NCI-H187 (cell line): ENCODE data around the gene ZNF385A.

Experiments used
- DNase-seq, 2 experiments: peaks; one replicate each; lab custom pipeline; 2025; lab: John Stamatoyannopoulos, UW

Gene ZNF385A

DNA sequence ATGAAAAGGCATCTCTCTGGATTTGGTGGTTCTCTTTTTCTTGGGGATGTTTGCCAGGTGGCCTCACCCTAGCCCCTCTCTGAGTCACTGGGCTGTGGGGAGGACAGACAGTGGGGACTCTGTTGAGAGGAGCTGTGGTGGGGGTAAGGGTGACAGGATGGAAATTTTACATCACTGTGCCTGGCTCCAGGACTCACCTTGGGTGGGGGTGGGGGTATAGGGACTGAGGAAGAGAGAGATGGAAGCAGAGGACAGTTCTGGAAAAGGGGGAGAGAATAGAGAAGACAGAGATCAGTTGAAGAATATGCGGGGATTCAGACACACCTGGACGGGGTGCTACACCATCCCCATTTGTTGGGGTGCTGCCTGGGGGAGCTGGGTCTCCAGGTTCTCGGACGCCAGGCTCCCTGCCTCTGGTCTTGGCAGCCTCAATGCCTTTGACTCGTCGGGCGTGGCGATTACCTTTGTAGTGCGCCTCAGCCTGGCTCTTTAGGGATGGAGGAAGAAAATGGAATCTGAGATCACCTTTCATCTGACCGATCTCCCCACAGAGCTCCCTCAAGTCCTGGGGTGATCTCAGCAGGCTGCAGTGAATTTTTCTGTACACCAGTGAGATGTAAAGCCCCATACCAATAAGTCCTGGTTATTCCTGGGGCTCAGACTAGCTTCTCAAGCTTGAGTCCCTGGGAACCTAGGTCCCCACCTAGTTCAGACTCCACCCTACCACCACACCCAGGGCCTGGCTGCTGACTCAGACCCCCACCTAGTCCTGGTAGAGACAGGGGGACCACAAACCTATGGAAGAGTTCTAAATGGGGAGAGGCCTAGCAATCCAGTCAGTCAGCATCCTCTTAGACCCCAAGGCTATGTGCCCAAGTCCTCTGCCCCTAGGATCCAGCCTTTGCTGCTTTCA lies 10.6 kb downstream of the ZNF385A start:
- no peak for DNase-seq

DNA sequence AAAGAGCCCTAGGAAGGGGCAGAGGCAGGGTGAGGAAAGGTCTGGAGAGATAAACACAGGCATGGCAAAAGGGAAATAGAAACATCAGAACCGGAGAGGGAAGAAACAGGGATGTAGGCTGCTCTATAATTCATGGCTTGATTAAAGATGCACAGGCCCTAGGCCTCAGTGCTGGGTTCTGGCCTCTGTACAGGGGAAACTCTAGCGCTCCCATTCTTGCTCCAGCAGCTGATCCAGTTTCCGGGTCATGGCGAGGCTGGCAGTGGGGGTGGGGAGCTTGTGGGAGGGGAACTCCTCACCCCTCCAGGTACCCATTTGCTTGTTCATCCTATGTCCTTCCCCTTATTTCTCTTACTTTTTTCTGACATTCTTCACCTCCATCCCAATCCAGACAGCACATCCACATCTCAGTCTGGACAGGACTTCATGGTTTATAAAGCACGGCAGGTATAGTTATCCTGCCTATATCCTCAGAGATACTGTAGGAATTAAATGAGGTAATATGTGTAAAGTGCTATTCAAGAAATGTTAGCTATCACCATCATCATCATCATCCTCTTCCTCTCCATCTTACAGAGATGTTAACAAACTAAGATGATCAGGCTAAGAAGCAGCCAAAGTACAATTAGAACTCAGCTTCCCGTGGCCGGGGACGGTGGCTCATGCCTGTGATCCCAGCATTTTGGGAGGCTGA lies 12.3 kb downstream of the ZNF385A start:
- no peak for DNase-seq

DNA sequence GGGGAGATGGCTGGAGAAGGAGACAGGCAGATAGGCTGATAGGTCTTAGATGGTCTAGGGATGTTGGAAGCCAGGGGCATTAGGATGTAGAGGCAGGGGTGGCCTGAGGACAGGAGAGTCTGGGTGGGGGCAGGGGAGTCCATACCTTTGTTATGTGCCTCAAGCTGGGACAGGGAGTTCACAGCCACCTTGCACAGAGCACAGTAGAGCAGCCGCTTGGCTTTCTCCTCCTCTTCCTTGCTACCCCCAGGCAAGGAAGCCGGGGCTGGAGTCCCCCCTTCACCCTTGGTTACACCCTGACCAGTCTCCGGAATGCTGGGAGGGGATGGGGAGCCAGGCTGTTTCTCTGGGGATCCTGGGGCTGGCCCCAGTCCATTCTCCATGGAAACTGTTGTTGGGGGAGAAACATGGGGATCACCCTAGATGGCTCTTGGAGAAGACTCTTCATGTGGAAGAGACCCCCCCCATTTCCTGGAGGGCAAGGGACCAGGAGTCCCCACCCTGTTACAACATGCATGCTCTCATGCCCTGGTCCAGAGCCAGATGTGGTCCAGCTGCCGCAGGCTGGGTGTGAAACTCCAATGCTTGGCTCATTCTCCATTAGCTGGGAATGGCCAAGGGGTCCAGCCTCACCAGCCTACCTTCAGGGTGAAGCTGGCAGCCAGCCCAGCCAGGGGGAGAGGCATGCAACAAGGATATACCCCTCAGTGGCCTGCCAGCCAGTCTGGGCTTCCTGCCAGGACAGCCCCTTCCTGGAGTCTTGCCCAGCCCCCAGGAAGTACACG lies 13.0 kb downstream of the ZNF385A start:
- DNase-seq, result no peak

DNA sequence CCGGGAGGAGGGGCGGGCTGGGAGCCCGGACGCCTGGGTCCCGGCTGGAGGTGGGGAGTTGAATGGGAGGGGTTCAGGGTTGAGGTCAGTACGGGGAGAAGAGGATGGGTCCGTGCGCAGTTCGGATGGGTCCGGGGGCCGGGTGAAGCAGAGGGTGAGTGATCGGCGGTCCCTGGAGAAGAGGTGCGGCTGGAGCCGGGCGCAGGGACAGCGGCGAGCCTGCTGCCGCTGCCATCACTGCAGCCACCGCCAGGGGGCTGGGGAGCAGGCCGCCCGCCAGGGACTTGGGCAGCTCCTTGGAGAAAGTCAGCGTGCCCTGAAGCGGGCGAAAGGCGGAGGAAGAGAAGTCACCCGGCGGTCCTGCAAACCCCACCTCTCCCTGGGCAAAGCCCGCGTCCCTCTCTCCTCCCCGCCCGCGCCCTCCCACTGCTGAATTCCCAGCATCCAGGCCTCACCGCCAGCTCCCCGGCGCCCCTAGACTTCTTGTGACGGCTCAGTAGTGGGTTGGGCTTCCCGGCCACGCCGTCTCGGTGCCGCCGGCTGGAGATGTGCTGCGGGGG lies 14.3 kb downstream of the ZNF385A start:
- peak; percentile 24 to 52 for DNase-seq

DNA sequence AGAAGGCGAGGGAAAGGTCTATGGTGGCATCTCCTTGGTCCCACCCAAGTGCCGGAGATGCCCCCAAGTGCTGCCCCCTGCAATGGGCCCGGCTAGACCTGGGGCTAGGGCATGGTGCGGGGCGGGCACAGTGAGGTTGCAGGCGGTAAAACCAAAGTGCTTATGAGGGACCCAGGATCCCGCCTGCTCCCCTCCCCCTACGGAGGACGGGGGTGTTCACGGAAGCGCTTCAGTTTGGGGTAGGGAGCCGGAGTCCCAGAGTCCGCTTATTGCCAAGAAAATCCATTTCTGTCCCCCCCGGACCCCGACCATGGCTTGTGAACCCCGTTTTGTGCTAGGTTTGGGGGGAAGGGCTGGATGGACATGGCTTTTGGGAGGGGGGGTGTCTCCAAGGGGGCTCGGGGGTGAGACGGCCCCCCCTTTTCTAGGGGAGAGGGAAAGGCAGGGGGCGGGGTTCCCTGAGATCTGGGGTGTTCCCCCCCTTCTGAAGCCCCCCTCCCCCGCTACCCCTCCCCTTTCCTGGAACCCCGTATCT lies 14.9 kb downstream of the ZNF385A start:
- no peak for DNase-seq

DNA sequence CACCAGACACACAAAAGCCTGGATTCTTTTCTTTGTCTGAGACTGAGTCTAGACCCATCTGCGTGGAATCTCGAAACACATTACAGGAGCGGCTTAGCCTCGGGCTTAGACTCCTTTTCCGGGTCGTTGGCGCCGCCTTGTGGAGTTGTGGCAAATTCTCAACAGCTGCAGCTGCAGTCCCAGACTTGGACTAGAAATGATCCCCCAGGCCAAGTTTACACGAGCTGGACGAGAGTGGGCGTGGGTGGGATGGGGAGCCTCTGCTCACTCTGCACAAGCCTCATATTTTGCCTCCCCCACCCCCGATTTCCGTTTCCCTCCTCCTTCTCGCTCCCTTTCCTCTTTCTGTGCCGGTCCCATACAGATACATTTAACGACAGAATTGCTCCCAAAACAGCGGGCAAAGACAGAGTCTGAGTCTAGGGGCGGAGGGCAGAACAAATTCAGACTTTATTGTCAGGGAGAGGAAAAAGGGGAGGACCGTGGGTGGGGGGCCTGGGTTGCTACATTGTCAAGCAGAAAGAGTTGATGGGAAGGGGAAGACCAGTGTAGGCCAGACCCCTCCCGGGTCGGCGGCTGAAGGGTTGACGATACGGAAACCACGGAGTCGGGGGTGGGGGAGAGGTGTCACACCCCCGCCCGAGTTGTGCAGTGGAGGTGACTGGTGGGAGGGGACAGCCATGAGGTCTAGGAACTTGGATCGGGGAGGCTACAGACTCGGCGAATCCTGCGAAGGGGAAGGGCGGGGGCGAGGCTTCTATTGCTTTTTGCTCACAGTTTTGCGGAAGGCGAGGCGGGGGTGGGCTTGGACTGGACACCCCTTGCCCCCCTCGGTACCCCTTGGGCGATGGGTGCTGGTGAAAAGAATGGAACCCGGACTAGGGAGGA lies 15.6 kb downstream of the ZNF385A start:
- DNase-seq, result peak; percentile 63 to 79

DNA sequence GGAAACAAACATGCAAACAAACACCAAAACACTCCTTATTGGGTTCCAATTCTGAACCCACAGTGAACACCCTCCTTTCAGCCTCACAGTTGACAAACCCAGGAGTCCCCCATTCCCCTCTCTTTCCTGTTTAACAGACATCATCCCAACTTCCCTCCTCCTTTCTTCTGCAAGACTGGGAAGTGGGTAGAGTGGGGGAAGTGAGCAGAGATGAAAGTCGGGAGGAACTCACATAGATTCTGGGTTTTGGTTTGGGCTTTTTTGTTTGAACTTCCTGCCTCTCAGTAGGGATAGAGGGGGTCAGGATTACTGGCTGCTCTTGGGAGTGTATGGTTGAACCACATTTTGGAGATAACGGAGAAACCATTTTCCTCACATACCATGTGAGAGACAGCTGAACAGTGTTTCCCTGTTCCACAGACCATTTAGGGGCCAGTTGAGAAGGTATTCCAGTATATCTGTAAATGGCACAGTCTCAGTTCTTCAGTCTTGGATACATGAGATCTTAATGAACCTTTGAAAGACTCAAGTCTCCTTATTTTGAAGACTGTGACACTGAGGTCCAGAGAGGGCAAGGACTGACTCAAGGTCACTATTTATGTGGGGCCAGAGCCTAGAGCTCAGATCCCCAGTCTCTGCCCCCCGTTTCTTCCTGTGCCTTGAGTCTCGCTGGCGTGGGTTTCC lies 16.4 kb downstream of the ZNF385A start:
- DNase-seq, result no peak

DNA sequence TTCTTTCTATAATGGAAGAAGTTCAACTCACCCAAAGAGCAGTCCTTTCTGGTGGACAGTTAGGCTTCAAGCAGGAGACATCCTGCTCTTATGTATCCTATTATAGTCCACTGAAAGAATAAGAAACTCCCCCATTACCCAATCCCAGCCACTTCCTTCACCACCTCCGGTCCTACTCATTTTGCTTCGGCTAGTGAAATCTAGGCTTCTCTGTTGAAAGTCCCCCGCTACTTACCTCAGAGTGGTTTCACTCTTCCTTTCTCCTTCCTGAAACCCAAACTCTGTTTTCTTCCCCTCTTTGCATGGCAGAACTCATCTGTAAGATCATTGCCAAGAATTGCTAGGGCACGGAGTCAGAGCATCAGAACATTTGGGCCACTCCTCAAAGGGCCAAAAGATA lies 20.1 kb downstream of the ZNF385A start, which contains the start of gene GPR84:
GPR84 (minus strand) TSS at position 74 of the 400 bp plus-strand sequence. CDS start 635 bp downstream, outside the sequence.
- no peak for DNase-seq

DNA sequence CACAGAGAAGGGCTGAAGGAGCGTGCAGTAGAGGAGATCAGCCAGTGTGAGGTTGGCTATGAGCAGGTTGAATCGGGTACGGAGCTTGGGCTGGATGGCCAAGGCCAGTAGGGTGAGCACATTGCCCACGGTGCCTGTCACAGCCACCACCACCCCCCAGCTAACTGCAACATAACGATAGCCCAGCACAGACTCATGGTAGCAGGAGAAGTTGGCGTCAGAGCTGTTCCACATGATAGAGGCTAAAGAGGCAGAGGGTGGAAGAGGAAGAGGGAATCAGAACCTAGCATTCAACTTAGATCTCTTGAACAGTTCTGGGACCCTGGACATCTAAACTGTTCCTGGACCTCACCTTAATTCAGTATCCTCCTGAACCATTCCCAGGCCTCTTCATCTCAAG lies 20.9 kb downstream of the ZNF385A start:
- no peak for DNase-seq

DNA sequence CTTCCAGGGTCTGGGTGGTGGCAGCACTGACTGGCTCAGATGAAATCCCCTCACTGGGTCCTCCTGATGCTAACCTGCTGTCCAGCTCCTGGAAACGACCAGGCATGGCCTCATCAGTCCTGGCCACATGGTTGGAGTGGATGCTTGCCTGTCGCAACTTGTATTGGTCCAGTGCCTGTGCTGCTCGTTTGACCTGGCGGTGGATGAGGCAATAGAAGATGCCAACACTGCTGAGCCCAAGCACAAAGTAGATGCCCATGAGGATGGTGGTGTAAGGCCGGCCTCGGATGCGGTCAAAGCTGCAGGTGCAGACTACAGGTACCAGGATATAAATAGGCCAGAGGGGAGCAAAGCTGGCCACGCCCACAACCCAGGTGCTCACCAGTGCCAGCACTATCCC lies 21.5 kb downstream of the ZNF385A start:
- DNase-seq, result no peak

DNA sequence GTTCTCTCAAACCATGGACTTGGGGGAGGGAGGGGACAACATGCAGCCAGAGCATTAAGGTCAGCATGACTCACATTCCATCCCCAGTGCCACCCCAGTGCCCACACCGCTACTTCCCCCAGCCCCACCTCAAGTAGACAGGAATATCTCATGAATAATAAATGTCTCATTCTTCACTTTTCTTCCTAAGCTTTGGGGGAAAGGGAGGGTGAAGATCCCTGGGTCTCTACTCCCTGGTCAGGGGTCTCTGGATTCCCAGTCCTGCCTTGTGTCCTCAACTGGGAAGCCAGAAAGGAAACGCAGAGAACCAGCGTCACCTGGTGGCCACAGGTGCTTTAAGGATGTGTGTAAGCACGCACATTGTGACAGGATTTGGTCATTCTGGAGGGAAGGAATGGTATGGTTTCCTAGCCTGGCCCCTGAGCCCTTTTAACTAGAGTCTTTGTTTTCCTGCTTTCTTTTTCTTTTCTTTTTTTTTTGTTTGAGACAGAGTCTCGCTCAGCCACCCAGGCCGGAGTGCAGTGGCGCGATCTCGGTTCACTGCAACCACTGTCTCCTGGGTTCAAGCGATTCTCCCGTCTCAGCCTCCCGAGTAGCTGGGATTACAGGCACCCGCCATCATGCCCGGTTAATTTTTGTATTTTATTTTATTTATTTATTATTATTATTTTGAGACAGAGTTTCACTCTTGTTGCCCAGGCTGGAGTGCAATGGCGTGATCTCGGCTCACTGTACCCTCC lies 23.6 kb downstream of the ZNF385A start:
- DNase-seq, result peak; percentile 70 to 81

DNA sequence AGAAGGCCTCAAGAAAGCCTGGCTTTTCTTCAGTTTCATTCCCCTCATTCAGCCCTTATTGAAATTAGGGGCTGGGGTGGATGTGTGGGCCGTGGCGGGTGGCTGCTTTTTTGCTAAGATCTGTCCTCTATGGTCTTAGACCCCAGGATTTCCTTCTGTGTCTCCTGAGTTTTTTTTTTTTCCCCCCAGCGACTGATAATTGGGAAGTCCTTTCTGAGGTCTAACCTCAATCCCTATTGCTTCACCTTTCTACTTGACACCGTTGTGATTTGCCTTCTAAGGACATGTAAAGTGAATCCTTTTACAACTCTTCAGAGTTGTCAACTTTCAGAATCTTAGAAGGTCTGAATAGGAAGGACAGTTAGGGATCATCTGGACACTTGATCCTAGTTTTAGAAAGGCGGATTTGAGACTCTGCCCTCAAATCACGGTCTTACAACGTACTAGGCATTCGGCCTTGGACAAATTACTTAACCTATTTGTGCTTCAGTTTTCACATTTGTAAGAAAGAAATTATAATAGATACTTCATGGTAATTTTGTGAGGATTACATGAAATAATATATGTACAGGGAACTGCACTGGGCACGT lies 24.7 kb downstream of the ZNF385A start:
- DNase-seq, result no peak

DNA sequence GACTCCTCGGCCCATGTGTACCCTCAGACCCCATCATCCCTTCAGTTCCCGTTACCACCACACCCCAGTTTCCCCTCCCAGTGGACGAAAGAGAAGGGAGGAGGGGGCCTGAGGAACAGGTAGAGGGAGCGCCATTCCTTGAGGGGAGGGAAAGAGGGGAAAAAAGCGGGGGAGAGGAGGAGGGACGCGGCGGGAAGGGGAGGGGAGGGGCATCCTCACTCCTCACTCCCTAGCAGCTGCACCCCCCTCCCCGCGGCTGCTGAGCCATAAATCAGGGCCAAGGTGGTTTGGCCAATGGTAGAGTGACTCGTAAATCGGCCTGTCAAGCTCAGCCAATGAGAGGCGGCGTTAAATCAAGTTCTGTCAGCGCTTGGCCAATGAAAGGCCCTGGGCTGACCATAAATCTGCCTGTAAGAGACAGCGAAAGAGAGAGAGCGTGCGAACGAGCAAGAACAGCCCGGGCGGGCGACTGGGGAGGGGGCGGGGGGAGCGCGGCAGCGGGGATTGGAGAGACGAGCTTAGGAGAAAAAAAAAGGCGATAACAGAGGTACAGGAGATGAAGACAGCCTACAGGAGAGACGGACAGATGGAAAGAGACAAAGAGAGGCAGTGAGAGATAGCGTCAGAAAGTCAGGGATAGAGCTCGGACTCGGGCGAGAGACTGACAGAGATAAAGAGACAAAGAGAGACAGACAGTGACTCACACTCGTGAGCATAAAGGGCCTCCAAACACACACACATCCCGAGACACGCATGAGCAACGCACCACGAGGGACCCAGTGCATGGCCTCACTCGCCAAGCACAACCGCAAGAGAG lies 25.4 kb downstream of the ZNF385A start:
- DNase-seq, result peak; percentile 99

DNA sequence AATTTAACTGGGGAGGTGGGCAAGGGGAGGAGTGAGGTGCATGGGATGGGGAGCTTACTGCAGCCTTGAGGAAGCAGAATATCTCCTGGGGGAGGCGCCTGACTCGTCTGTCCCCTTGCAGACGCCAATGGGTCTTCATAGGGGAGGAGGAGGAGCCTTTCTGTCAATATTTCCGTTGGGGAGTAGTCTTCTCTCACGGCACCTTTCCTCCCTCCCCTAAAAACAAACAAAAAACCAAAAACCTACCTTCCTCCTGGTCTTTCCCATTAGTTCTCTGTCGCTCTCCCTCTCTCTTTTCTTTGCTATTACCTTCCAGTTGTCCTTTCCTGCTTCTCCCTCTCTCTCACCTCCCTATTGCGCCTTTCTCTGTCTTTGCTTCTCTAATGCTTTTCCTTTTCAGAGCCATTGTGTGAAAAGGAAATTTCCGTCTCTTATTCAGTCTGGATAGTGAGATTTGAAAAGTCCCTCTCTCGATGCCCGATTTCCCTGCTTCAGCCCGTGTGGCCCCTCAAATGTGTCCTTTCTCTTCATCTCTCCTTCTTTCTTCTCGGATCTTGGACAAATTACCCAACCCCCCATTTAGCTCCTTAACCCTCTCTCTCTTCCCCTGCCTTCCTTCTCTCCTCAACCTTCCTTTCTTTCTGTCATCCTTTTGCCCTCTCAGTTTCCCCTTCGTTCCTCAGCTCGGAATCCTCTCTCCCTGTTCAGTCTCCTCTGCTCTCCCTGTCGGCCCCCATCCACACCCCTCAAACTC lies 26.2 kb downstream of the ZNF385A start:
- DNase-seq, result peak; percentile 33 to 67

DNA sequence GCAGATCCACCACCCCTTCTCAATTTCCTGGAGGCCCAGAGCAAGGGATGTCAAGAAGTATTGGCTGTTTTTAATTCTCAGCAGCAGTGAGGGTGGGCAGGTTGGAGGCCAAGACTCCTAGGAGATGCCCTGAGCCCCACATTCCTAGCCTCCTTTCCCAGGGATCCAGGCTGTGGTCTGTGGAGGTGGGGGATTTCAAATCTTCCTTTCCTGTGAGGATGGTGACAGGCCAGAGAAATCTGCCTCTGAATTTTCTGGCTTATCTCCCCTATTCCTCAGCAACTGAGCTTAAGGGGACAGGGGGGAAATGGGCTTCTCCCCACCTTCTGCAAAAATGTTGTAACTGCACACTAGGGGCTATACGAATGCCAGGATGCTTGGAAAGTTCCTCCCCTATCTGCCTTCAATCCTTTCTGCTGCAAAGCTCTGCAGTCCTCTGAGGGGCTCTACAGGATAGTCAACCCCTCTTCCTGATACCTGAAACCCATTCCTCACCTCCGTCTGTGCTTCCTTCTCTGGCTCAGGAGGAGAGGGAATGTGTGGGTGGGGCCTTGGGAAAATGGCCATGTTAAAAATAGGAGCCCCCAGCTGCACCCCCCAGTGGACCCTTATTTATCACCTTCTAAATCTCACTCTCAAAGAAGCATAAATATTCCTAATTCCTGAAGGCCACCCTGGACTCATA lies 26.9 kb downstream of the ZNF385A start:
- DNase-seq, result no peak

DNA sequence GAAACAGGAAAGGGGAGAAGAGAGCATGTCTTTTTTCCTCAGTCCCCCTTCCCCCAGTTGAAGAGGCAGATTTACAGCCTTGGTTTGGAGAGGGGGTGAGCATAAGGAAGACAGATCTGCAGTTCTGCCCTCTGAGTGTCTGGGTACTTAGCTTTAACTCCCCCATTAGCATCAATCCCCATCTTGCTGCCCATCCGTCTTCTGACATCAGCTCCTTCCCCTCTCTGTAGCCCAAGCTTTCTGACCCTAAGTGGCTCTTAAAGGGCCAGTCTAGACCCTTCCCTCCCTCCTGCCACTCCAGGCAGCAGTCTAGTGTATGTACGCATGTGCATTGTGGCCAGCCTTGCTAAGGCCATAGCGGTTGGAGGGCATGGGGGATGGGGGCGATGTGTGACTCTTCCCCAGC lies 27.6 kb downstream of the ZNF385A start:
- peak; percentile 42 to 56 for DNase-seq

DNA sequence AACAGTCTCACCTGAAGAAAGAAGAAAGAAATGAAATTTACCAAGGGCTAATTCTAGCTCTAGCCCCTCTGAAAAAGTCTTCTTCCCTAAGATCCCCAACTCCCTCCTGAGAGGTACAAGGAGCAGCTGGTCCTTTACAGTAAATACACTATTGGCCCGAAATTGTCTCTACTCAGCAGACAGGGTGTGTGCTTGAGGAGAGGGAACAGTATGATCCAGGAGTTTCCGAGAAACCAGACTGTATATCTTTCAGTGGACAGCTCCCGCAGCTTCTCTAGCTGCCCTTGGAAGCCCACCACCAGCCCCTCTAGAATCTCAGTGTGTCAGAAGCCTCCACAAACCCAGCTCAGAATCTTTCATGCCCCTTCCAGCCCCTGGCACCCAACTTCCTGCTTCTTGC lies 28.3 kb downstream of the ZNF385A start:
- DNase-seq, result no peak
